NCI-H446 (cell line): ENCODE results near the gene SURF1.

ENCODE experiments used
- DNase-seq, 2 experiments: peaks; one replicate each; lab custom pipeline; 2025; lab: John Stamatoyannopoulos, UW

SURF1 gene

GRCh38 chr9:133361507-133362092 is 5.3 kb upstream of the SURF1 start:
- no peak for DNase-seq

DNA sequence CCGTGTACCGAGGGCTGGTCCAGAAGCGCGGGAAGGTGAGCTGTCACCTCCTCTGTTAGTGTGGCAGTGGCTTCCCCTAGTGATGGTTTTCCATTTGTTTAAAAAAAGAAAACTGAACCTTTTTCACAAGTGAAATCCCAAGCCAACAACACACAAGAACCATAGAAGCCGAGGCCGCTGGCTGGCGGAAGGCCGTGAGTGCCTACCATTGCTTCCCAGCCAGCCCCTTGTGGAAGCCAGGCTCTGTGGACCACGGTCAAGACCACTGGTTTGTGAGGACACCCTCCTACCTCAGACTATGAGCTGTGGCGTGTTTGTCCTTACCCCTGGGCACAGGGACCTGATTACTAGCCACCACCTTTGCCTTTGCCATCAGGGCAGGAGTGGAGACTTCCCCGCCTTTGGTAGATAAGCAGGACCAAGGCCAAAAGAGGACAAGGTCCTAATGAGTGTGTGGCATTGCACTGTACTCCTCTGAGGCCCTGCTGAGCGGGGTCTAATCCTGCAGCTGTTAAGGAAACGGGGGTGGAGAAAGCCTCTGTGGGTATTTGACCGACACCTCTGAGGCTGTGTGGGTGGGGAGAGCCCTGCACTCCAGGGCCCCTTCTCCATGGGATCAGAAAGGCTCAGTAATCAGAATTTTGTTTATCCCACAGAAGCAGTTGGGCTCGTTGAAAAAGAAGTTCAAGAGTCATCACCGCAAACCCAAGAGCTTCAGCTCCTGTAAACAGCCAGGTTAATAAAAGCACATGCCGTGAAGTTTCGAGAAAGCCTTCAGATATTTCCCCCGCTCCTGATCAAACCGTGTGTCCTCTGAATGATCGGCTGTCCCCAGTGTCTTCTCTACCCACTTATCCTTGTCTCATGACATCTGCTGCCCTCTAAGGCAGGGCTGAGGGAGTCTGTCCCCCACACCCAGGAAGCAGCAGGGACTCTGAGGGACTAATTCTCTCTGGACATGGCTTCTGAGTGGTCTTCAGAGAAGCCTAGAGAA is 4.4 kb upstream of the SURF1 start:
- DNase-seq: no peak

- no peak for DNase-seq
These were observed 3.3 kb upstream of the SURF1 start for GRCh38 chr9:133359399-133360175.

- DNase-seq: no peak
These were observed 1.4 kb upstream of the SURF1 start for GRCh38 chr9:133357656-133358055.

DNA sequence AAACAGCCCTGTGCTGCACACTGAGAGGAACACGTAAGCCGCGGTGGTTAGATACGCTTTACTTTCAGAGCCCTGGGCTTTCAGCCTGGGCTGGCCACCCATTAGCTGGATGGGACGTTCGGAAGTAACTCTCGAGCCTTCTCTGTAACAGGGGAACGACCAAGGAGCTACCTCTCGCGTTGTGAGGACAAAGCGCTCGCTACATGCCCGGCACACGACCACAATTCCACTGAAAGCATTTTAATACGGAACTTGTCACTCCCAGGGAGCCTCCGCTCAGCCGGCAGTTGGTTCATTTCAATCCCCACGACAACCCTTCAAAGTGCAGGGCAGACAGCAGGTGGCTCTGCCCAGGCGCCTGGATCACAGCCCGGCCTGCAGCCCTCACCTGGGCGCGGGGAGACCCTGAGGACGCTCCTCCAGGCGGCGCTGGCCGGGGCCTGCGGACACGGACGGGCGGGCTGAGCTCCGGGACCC is 368 bp downstream of the SURF1 start:
- no peak for DNase-seq

DNA sequence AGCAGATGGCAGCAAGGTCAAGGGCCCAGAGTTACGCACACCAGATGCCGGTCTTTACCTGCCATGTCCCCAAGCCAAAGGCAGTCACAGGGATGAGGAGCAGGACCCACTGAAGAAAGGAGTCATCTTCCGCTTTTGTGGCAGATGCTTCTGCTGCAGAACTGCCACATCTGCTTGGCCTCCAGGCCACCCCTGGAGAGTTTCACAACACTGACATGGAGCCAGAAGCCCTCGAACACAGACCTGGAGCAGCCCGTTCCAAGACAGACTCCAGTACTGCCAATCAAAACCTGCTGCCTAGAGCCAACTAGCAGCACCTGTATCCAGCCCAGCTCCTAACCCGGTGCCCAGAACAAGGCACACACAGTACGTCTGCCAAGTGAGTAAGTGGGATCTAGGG is 1.5 kb downstream of the SURF1 start:
- DNase-seq: no peak

- DNase-seq: no peak
These were observed 2.7 kb downstream of the SURF1 start for GRCh38 chr9:133353548-133353947.

GRCh38 chr9:133352635-133353340 is 3.5 kb downstream of the SURF1 start:
- DNase-seq: no peak

- no peak for DNase-seq
These were observed 4.2 kb downstream of the SURF1 start for GRCh38 chr9:133351908-133352634.

DNA sequence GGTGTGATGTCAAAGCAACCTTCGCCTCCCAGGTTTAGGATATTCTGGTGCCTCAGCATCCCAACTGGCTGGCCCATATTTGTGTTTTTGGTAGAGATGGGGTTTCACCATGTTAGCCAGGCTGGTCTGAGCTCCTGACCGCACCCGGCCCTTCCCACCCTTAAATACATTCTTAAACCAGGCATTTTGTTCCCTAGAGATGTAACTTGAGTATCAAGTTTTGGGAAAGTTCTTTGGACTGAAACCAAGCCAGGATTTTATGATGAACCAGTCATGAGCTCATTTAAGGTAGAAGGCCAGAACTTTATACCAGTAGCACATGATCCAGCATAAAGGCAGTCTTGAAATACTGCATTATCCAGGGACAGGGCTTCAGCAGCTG is 4.8 kb downstream of the SURF1 start:
- DNase-seq: no peak

GRCh38 chr9:133349965-133350616 is 6.2 kb downstream of the SURF1 start:
- no peak for DNase-seq

GRCh38 chr9:133348718-133349573 is 7.3 kb downstream of the SURF1 start:
- no peak for DNase-seq

GRCh38 chr9:133347985-133348717 is 8.1 kb downstream of the SURF1 start, which contains the start of the genes MED22 and RPL7A:
MED22 (minus strand) TSS chr9:133348131; CDS start chr9:133346662, 1,469 bp downstream.
RPL7A (plus strand) TSS chr9:133348218; CDS start chr9:133348244, 26 bp downstream.
- DNase-seq: peak; percentile 78 to 88

GRCh38 chr9:133347515-133347984 is 8.7 kb downstream of the SURF1 start:
- no peak for DNase-seq

DNA sequence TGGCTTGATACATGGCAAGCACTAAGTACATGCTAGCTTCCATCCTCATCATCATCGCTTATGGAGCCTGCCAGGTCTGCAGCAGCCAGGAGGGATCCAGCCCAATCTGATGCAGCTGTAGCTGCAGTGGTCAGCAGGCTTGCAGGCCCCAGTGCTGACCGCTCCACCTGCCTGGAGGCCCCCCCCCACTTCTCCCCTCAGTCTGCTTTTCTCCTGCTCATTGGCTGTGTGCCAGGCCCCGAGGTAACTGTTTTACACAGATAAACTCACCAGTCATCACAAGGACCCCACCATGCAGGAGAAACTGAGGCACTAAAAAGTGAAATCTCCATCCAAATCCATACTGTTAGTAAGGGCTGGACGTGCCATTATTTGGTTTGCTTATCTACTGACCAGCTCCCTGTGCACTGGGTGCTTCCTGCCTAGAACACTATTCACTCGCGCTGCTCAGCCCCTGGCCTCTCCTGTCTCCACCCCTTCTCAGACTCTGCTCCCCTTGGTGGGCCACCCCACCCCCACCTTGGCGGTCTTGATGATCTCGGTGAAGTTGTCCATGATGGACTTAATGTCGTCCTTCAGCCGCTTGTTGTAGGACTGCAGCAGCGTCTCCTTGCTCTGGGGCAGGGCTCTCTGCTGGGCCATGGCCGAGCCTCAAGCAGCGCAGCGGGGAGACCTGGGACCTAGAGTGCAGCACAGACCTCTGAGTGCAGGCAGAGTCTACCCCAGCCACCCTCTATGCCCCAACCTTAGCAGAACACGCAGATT is 10.1 kb downstream of the SURF1 start:
- DNase-seq: no peak

- no peak for DNase-seq
These were observed 10.7 kb downstream of the SURF1 start for GRCh38 chr9:133345596-133345995.

DNA sequence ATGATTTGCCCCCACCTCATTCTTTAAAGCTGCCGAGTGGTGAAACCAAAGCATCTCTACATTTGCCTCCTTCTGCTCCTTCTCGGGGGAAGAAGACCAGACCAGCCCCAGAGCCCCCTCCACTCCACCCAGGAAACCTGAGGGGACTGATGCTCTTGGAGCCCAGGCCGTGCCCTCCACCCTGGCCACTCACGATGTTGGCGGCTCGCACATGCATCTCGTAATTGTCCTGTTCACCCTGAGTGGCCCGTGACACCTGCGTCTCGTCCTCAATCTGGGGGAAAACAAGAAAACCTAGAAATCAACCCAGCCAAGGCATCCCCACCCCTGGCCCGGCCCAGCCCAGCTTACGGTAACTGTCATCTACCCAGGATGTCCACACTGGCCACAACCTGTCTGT is 11.3 kb downstream of the SURF1 start:
- no peak for DNase-seq

- DNase-seq: no peak
These were observed 12.2 kb downstream of the SURF1 start for GRCh38 chr9:133344071-133344470.
